Epithelial cell of proximal tubule (primary cell): ENCODE results near the gene ADAM21. TPM values are rescaled to one million over a fixed set of nuclear protein-coding genes. Genes with fewer than 3 reads are reported as not detected.
"Not testable (repeated sequence)": the region's sequence is repeated elsewhere in the genome, so short reads cannot be mapped to it uniquely, and the experiment has no call there.

Source experiments
- DNase-seq: peaks from one replicate; pipeline ENCODE4 v3.0.0-alpha.2; 2011; ENCODE audit warnings: low read depth
- H3K4me3 ChIP-seq: 2 replicates; pipeline ENCODE4 v1.5.1; 2011; ENCODE audit warnings: low read depth, mild to moderate bottlenecking, low read length
- CTCF ChIP-seq: conservative IDR thresholded peaks from 2 replicates; pipeline ENCODE4 v1.5.1; 2012; ENCODE audit warnings: low read depth, mild to moderate bottlenecking, low read length
- total RNA-seq: library from RNA; depleted of rRNA; stranded (reverse); fragments of >200 nt; gene quantifications from 2 replicates; pipeline ENCODE4 v1.2.3, GENCODE V29; 2015

ADAM21 gene
- total RNA-seq, 1 donor from 2014 or later = not detected

GRCh38 chr14:70422538-70422937 lies 29.4 kb upstream of the ADAM21 start:
- DNase-seq = no peak
- H3K4me3 ChIP-seq = no peak overlapping the region
- TF ChIP-seq CTCF = no peak

- no peak for TF ChIP-seq CTCF
- DNase-seq = no peak
- H3K4me3 ChIP-seq = no peak overlapping the region
Measured at GRCh38 chr14:70425354-70425753, 26.6 kb upstream of the ADAM21 start.

- DNase-seq, H3K4me3 ChIP-seq: not testable (repeated sequence)
Measured at GRCh38 chr14:70426555-70426954, 25.4 kb upstream of the ADAM21 start.

- no peak for TF ChIP-seq CTCF
Measured at GRCh38 chr14:70436867-70437266, 15.1 kb upstream of the ADAM21 start.

GRCh38 chr14:70441641-70442040 lies 10.3 kb upstream of the ADAM21 start:
- DNase-seq = no peak
- no peak overlapping the region for H3K4me3 ChIP-seq
- TF ChIP-seq CTCF = no peak

More at GRCh38 chr14:70436867-70437266, 15.1 kb upstream of the ADAM21 start:
- no peak overlapping the region for H3K4me3 ChIP-seq
- no peak for DNase-seq

GRCh38 chr14:70442750-70443149 lies 9.2 kb upstream of the ADAM21 start:
- TF ChIP-seq CTCF = no peak
- DNase-seq = no peak
- H3K4me3 ChIP-seq = no peak overlapping the region

- no peak for TF ChIP-seq CTCF
- peak; percentile 22 for DNase-seq
- H3K4me3 ChIP-seq = no peak overlapping the region
Measured at GRCh38 chr14:70448633-70449340, 3.2 kb upstream of the ADAM21 start.
